HEK293 (cell line): ENCODE measurements around the gene MGA.

Experiments
- BCL11B ChIP-seq: fragments of 450-650 bp; formaldehyde crosslinking; IDR thresholded peaks from 2 replicates; pipeline ENCODE4 v1.5.1; 2016; ENCODE audit warnings: low read depth, missing biosample characterization, missing genetic modification characterization
- OSR2 ChIP-seq: fragments of 450-650 bp; formaldehyde crosslinking; IDR thresholded peaks from 2 replicates; pipeline ENCODE4 v1.5.1; 2016; ENCODE audit warnings: missing biosample characterization, missing genetic modification characterization

GRCh38 chr15:41648097-41648496 lies 12.1 kb upstream of the MGA start:
- TF ChIP-seq BCL11B (tag by site-specific recombination) (no peak), OSR2 (tag by site-specific recombination) (no peak)
